Neutrophil (primary cell): ENCODE measurements around the gene APP.
A peak's percentile ranks its signal among the peaks of the same experiment; 100 is the strongest.

Experiments
- H3K27ac ChIP-seq: fragments of 200-600 bp; sonication (generic); 2 replicates; pipeline ENCODE4 v1.5.1; 2016; ENCODE audit warnings: mild to moderate bottlenecking, moderate library complexity
- H3K27me3 ChIP-seq: fragments of 200-600 bp; sonication (generic); 2 replicates; pipeline ENCODE4 v1.6.0; 2016; ENCODE audit warnings: mild to moderate bottlenecking
- H3K36me3 ChIP-seq: fragments of 200-600 bp; sonication (generic); 2 replicates; pipeline ENCODE4 v1.5.1; 2017
- H3K4me1 ChIP-seq, 2 experiments: fragments of 200-600 bp in 1 of 2; sonication (generic) in 1 of 2; 1 replicate in 1 of 2; 2 replicates in 1 of 2; pipeline versions ENCODE4 v1.5.1 to v1.6.1; 2013 to 2016; ENCODE audit warnings: low read depth in 1 of 2, low read length in 1 of 2, mild to moderate bottlenecking in 1 of 2, moderate library complexity in 1 of 2; ENCODE audit not compliant: control insufficient read depth in 1 of 2, insufficient read depth in 1 of 2
- H3K4me3 ChIP-seq, 2 experiments: fragments of 200-600 bp in 1 of 2; sonication (generic) in 1 of 2; 1 replicate in 1 of 2; 2 replicates in 1 of 2; pipeline ENCODE4 v1.5.1; 2013 to 2016; ENCODE audit warnings: low read depth in 1 of 2, low read length in 1 of 2, mild to moderate bottlenecking in 1 of 2, moderate library complexity in 1 of 2
- H3K9me3 ChIP-seq: fragments of 200-600 bp; sonication (generic); 2 replicates; pipeline ENCODE4 v1.5.1; 2016
- TF ChIP-seq, protein P1 (sequence below): fragments of 200-600 bp; sonication (generic); IDR thresholded peaks from 2 replicates; pipeline ENCODE4 v1.5.1; 2016; ENCODE audit warnings: antibody characterized with exemption

The APP gene

DNA sequence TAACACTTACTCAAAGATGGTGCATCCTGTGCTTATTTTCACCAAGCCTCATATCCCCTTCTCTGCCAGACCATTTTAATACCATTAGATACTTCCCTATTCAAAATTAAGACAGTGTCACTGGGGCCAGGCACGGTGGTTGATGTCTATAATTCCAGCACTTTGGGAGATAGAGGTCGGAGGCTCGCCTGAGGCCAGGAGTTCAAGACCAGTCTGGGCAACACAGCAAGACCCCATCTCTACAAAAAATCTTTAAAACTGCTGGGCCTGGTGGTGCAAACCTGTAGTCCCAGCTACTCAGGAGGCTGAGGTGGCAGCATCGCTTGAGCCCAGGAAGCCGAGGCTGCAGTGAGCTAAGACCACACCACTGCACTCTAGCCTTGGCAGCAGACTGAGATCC, 28.2 kb downstream of the APP start:
- Histone ChIP-seq H3K27me3 (no peaks in the 10 kb centered on the region), H3K36me3 (no peaks in the 10 kb centered on the region), H3K9me3 (no peaks in the 10 kb centered on the region), H3K27ac (no peak overlapping the region), H3K4me1 (peaks cover 34 to 39% of the 10 kb centered on the region in 2 experiments), H3K4me3 (no peak overlapping the region)
- TF ChIP-seq, protein P1, sequence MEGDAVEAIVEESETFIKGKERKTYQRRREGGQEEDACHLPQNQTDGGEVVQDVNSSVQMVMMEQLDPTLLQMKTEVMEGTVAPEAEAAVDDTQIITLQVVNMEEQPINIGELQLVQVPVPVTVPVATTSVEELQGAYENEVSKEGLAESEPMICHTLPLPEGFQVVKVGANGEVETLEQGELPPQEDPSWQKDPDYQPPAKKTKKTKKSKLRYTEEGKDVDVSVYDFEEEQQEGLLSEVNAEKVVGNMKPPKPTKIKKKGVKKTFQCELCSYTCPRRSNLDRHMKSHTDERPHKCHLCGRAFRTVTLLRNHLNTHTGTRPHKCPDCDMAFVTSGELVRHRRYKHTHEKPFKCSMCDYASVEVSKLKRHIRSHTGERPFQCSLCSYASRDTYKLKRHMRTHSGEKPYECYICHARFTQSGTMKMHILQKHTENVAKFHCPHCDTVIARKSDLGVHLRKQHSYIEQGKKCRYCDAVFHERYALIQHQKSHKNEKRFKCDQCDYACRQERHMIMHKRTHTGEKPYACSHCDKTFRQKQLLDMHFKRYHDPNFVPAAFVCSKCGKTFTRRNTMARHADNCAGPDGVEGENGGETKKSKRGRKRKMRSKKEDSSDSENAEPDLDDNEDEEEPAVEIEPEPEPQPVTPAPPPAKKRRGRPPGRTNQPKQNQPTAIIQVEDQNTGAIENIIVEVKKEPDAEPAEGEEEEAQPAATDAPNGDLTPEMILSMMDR, result no peak

DNA sequence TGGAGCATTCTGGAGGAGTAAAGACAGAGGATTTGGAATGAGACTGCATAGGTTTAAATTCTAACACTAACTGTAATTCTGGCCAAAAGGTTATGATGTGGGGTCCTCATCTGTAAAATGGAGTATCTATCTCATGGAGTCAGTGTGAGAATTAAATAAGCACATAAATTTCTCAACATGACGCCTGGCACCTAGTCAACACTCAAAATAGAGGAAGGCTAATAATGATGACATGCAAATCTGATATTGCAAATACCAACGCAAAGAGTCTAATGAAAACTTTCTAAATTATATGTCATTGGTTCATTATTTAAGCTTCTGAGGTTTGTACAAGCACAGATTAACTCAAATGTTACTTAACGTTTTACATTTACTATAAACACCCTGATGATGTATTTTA, 29.6 kb downstream of the APP start:
- no peaks in the 10 kb centered on the region for H3K36me3 ChIP-seq

DNA sequence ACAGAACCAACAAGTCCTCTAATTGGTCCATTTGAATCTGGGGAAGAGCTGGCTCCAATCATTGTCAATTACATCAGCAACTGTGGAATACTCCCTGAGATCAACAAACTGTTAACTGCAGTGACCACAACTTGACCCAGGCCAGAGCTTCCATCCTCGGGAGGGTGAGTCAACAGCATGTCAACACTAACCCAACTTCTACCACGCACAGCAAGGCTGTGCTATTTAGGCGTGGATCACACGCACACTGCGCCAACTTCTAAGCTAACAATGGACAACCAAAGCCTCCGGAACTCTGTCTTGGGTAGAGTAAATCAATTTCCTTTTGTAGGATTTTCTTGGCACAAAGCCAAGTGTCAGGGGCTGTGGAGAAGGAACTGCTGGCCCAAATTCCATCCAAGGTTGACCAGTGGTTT, 30.4 kb downstream of the APP start:
- Histone ChIP-seq H3K27ac (peak overlapping the region; percentile 77), H3K4me3 (no peak overlapping the region), H3K9me3 (no peaks in the 10 kb centered on the region), H3K27me3 (no peaks in the 10 kb centered on the region), H3K4me1 (peaks cover 47 to 53% of the 10 kb centered on the region in 2 experiments), H3K36me3 (no peaks in the 10 kb centered on the region)
- TF ChIP-seq, protein P1, result no peak

More for the DNA sequence above, 29.6 kb downstream of the APP start:
- Histone ChIP-seq H3K27me3 (no peaks in the 10 kb centered on the region), H3K27ac (peak overlapping the region; percentile 77), H3K9me3 (no peaks in the 10 kb centered on the region), H3K4me3 (no peak overlapping the region), H3K4me1 (peaks cover 47 to 52% of the 10 kb centered on the region in 2 experiments)
- TF ChIP-seq, protein P1, result no peak

DNA sequence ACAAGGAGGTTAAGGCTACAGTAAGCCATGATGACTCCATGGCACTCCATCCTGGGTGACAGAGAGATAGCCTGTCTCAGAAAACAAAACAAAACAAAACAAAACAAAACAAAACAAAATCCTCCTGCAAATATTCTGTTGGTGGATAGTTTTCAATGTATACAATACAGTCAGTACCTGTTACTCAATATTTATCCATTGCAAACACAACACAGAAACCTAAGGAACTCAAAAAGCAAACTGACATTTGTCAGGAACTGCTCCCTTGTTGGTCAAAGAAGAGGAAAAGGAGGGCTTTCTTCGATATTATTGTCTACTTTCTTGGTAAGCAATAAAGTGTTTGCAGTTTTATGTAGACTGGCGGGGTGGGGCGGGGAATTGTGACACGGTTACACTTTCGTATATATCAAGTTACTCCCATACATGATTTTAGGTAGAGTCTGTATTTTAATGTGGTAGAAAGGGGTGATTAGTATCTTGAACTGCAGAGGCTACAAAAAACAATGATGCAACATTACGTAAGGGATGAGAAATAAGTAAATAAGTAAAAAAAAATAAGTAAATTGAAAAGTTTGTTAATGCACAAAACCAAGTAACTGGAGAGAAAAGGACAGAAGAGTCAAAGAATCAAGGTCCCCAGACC, 31.8 kb downstream of the APP start:
- Histone ChIP-seq H3K4me3 (no peak overlapping the region), H3K9me3 (no peaks in the 10 kb centered on the region), H3K27me3 (no peaks in the 10 kb centered on the region), H3K27ac (peak overlapping the region; percentile 77), H3K36me3 (no peaks in the 10 kb centered on the region), H3K4me1 (peaks cover 52 to 57% of the 10 kb centered on the region in 2 experiments)
- TF ChIP-seq, protein P1, result no peak

DNA sequence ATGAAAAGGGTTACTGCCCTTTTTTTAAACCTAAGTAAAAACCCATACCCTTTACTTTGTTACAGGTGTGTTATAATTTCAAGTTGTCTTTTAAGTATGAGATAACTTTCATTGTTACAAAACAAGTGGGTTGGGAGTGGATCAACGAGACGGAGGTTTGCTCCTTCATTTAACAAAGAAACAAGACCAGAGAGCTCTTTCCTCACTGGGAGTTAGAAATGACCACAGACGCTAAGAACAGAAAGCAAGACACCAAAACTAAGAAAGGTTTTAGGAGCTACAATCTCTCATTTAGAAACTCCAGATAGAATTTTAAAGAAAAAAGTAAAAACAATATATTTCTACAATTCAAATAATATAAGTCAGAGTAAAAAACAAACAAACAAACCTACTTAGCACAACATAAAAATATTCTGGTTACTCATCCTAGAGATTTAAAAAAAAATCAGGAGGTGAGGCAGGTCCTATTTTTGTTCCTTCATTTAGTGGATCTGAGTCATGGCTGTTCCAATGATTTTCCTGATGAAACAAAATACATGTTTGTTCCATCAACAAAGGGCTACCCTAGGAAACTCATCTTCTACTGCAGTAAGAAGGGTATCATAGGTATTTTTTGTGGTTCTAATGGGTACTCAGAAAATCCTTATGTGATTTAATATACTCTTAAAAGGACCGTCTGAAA, 33.0 kb downstream of the APP start:
- H3K4me1 ChIP-seq, result peaks cover 53 to 57% of the 10 kb centered on the region in 2 experiments
- no peaks in the 10 kb centered on the region for H3K27me3 ChIP-seq
- peak overlapping the region; percentile 47 for H3K27ac ChIP-seq
- TF ChIP-seq, protein P1, result no peak
- no peaks in the 10 kb centered on the region for H3K36me3 ChIP-seq
- H3K4me3 ChIP-seq, result no peak overlapping the region
- H3K9me3 ChIP-seq, result no peaks in the 10 kb centered on the region
